ENCODE results near the gene AKAP6.

Gene AKAP6

DNA sequence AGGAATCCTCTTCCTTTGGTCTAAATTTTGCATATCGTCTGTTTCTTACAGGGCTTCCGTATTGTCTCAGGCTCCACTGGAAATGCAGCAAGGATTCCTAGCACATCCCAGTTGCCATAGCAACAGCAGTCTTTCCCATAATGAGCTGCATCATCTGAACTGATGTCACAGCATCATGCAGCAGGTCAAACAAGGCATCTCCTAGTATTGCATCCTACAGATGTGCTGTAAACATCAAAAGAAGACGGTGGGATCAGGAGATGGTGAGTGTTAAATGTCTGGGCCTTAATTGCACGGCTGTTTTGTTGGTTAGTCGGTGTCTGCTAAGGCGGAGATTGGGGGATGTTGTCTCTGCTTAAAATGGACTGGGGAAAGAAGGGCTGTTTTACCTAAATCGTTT is at the start of gene AKAP6:
TSS of gene AKAP6 (plus strand) at position 153 of the 400 bp plus-strand sequence. CDS start 104,196 bp downstream, outside the sequence.
- no peaks in the 10 kb centered on the region for H3K27me3 ChIP-seq (ENCODE audit: control insufficient read depth, insufficient read depth, low read length)
- no peaks in the 10 kb centered on the region for H3K9me3 ChIP-seq (ENCODE audit: control insufficient read depth, insufficient read depth, low read length)
- no peaks in the 10 kb centered on the region for H3K36me3 ChIP-seq (ENCODE audit: control insufficient read depth, insufficient read depth, low read length)
- no peak within 1 kb of the TSS for H3K4me3 ChIP-seq (ENCODE audit: low read depth, low read length)
- no peak within 1 kb of the TSS for H3K9ac ChIP-seq (ENCODE audit: low read depth, low read length)
- H3K4me1 ChIP-seq (ENCODE audit: control insufficient read depth, insufficient read depth, low read length), result peaks cover 2% of the 10 kb centered on the region

GRCh38 chr14:32286602-32287001 is 42.5 kb upstream of the AKAP6 start:
- Histone ChIP-seq H3K9ac (ENCODE audit: low read depth, low read length) (no peak overlapping the region), H3K27me3 (ENCODE audit: control insufficient read depth, insufficient read depth, low read length) (no peaks in the 10 kb centered on the region), H3K4me3 (ENCODE audit: low read depth, low read length) (no peak overlapping the region), H3K36me3 (ENCODE audit: control insufficient read depth, insufficient read depth, low read length) (no peaks in the 10 kb centered on the region), H3K4me1 (ENCODE audit: control insufficient read depth, insufficient read depth, low read length) (no peaks in the 10 kb centered on the region), H3K9me3 (ENCODE audit: control insufficient read depth, insufficient read depth, low read length) (no peaks in the 10 kb centered on the region)

DNA sequence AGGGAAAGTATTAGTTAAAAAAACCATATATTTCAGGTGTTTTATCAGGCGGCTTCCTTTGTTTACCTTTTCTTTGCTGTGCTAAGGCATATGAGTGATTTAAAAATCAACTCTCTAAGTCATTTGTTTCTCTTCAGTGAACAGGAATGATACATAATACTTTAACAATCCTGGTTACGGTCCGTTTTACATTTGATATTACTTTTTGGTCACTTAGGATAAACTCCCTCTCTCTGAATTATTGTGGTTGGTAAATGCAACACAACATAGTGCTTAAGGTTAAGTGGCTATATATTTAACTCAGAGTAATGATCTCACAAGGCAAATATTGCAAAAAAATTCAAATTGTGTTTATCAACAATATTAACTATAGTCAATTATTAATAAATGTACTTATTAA is 32.7 kb upstream of the AKAP6 start:
- Histone ChIP-seq H3K36me3 (ENCODE audit: control insufficient read depth, insufficient read depth, low read length) (no peaks in the 10 kb centered on the region), H3K9ac (ENCODE audit: low read depth, low read length) (no peak overlapping the region), H3K4me3 (ENCODE audit: low read depth, low read length) (no peak overlapping the region), H3K9me3 (ENCODE audit: control insufficient read depth, insufficient read depth, low read length) (no peaks in the 10 kb centered on the region), H3K27me3 (ENCODE audit: control insufficient read depth, insufficient read depth, low read length) (peaks cover 11% of the 10 kb centered on the region), H3K4me1 (ENCODE audit: control insufficient read depth, insufficient read depth, low read length) (no peaks in the 10 kb centered on the region)

DNA sequence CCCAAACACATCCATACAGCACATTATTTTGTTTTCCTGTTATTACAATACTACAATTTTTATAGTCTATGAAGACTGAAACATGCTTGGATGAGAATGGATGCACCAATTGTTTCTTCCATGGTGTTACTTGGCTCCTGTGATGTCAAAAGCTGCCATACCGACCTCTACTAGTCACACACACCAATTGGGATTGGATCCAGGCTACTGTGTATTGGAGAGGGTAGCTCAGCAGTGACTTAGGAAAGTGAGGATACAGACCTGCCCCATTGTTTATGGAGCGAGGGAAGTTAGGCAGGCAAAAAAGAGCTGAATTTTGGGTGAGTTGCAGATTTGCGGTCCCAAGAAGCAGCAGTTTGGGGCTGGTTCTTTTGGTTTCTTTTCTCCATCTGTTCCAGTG is 30.8 kb upstream of the AKAP6 start:
- no peak overlapping the region for H3K4me3 ChIP-seq (ENCODE audit: low read depth, low read length)
- peaks cover 11% of the 10 kb centered on the region for H3K27me3 ChIP-seq (ENCODE audit: control insufficient read depth, insufficient read depth, low read length)
- no peaks in the 10 kb centered on the region for H3K4me1 ChIP-seq (ENCODE audit: control insufficient read depth, insufficient read depth, low read length)
- H3K9ac ChIP-seq (ENCODE audit: low read depth, low read length), result no peak overlapping the region
- H3K9me3 ChIP-seq (ENCODE audit: control insufficient read depth, insufficient read depth, low read length), result no peaks in the 10 kb centered on the region
- no peaks in the 10 kb centered on the region for H3K36me3 ChIP-seq (ENCODE audit: control insufficient read depth, insufficient read depth, low read length)

DNA sequence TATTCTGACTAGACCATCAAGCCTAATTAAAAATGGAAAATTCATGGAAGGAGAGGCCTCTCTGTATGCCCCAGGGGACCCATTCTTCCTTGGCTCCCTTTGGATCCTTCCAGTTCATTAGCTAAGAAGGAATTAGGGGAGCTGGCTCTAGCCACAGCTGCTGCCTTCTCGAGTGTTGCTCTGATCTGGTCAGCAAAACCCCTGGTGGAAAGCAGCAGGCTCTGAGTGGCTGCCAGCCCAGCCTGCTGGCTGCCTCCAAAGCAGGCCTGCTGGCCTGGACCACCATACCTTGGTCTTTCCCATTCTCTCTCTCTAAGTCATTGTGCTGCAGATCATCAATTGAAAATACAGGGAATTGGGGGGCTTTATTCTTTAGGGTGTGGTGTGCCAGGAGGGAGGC is 29.0 kb upstream of the AKAP6 start:
- H3K36me3 ChIP-seq (ENCODE audit: control insufficient read depth, insufficient read depth, low read length), result no peaks in the 10 kb centered on the region
- H3K4me1 ChIP-seq (ENCODE audit: control insufficient read depth, insufficient read depth, low read length), result no peaks in the 10 kb centered on the region
- no peak overlapping the region for H3K4me3 ChIP-seq (ENCODE audit: low read depth, low read length)
- no peaks in the 10 kb centered on the region for H3K9me3 ChIP-seq (ENCODE audit: control insufficient read depth, insufficient read depth, low read length)
- H3K27me3 ChIP-seq (ENCODE audit: control insufficient read depth, insufficient read depth, low read length), result peaks cover 11% of the 10 kb centered on the region
- H3K9ac ChIP-seq (ENCODE audit: low read depth, low read length), result no peak overlapping the region

- no peak overlapping the region for H3K4me3 ChIP-seq (ENCODE audit: low read depth, low read length)
- H3K9me3 ChIP-seq (ENCODE audit: control insufficient read depth, insufficient read depth, low read length), result no peaks in the 10 kb centered on the region
- no peaks in the 10 kb centered on the region for H3K4me1 ChIP-seq (ENCODE audit: control insufficient read depth, insufficient read depth, low read length)
- H3K36me3 ChIP-seq (ENCODE audit: control insufficient read depth, insufficient read depth, low read length), result no peaks in the 10 kb centered on the region
- H3K9ac ChIP-seq (ENCODE audit: low read depth, low read length), result no peak overlapping the region
- peaks cover 6% of the 10 kb centered on the region for H3K27me3 ChIP-seq (ENCODE audit: control insufficient read depth, insufficient read depth, low read length)
Observed at GRCh38 chr14:32303865-32304264, 25.2 kb upstream of the AKAP6 start.

- Histone ChIP-seq H3K36me3 (ENCODE audit: control insufficient read depth, insufficient read depth, low read length) (no peaks in the 10 kb centered on the region), H3K9me3 (ENCODE audit: control insufficient read depth, insufficient read depth, low read length) (no peaks in the 10 kb centered on the region), H3K9ac (ENCODE audit: low read depth, low read length) (no peak overlapping the region), H3K27me3 (ENCODE audit: control insufficient read depth, insufficient read depth, low read length) (peaks cover 2% of the 10 kb centered on the region), H3K4me1 (ENCODE audit: control insufficient read depth, insufficient read depth, low read length) (no peaks in the 10 kb centered on the region), H3K4me3 (ENCODE audit: low read depth, low read length) (no peak overlapping the region)
Observed at GRCh38 chr14:32304296-32304695, 24.8 kb upstream of the AKAP6 start.

DNA sequence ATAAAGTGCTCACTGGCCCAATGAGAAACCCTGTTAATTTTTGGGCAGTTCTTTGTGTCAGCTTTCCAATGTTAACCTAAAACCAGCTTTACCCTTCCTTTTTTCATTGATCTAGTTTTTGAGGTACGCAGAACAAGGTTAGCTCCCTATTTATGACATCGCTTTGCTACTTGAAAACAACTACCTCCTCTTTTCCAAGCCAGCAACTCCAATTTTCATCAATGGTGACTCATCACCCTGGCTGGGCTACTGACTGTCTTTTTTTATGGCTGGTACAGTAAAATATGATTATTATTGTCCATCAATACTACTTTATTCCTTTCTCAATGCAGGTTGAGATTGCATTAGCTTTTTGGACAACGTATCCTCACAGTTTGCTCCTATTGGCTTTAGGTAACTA is 22.5 kb upstream of the AKAP6 start:
- Histone ChIP-seq H3K27me3 (ENCODE audit: control insufficient read depth, insufficient read depth, low read length) (no peaks in the 10 kb centered on the region), H3K9ac (ENCODE audit: low read depth, low read length) (no peak overlapping the region), H3K9me3 (ENCODE audit: control insufficient read depth, insufficient read depth, low read length) (no peaks in the 10 kb centered on the region), H3K4me3 (ENCODE audit: low read depth, low read length) (no peak overlapping the region), H3K36me3 (ENCODE audit: control insufficient read depth, insufficient read depth, low read length) (no peaks in the 10 kb centered on the region), H3K4me1 (ENCODE audit: control insufficient read depth, insufficient read depth, low read length) (no peaks in the 10 kb centered on the region)

DNA sequence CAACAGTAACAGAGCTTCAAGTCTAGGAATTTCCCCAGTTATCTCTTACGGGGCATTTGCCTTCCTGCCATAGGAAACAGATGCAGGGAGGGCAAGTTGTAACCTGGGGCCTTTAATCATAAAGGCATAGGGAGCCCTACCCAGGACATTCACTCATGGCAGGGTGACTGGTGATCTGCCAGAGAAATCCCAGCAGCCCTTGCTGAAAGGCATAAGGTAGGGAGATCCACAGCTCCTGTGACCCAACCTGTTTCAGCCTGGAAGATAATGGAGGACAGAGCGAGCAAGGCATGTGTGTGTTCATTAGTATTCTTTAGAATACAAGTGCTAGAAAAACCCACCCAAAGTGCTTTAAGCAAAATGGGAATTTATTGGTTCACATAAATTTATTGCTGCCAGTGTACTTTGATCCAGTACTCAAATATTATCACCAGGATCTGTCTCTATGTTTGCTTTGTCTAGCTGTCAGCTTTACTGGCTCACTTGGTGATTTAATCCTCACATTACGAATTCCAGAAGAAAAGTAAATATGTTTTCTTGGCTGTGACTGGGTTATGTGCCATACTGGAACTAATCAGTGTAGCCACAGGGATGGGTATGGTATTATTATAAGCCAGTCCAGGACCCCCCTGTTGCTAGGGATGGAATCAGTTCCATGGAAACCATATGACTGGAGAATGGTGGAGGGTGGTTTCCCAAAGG is 21.1 kb upstream of the AKAP6 start:
- no peaks in the 10 kb centered on the region for H3K9me3 ChIP-seq (ENCODE audit: control insufficient read depth, insufficient read depth, low read length)
- H3K27me3 ChIP-seq (ENCODE audit: control insufficient read depth, insufficient read depth, low read length), result no peaks in the 10 kb centered on the region
- H3K4me3 ChIP-seq (ENCODE audit: low read depth, low read length), result no peak overlapping the region
- H3K4me1 ChIP-seq (ENCODE audit: control insufficient read depth, insufficient read depth, low read length), result no peaks in the 10 kb centered on the region
- no peak overlapping the region for H3K9ac ChIP-seq (ENCODE audit: low read depth, low read length)
- no peaks in the 10 kb centered on the region for H3K36me3 ChIP-seq (ENCODE audit: control insufficient read depth, insufficient read depth, low read length)

DNA sequence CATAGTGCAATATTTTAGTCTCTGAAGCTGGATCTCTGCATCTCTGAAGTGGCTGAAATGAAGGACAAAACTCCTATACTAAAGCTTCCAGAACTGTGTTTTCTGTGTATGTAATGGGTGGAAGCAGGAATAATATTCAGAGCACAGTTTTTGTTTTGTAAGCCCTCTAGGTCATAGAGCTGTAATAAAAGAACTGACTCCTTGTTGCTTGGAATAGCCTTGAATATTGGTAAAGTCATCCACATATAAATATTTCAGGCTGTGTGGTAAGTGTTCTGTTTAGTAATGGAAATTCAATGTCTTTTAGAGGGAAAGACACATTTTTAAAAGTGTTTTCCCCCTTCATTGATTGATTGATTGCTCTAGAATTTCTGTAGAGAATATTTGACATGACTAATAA is 18.2 kb upstream of the AKAP6 start:
- Histone ChIP-seq H3K27me3 (ENCODE audit: control insufficient read depth, insufficient read depth, low read length) (no peaks in the 10 kb centered on the region), H3K36me3 (ENCODE audit: control insufficient read depth, insufficient read depth, low read length) (no peaks in the 10 kb centered on the region), H3K9ac (ENCODE audit: low read depth, low read length) (no peak overlapping the region), H3K9me3 (ENCODE audit: control insufficient read depth, insufficient read depth, low read length) (no peaks in the 10 kb centered on the region), H3K4me3 (ENCODE audit: low read depth, low read length) (no peak overlapping the region), H3K4me1 (ENCODE audit: control insufficient read depth, insufficient read depth, low read length) (no peaks in the 10 kb centered on the region)

GRCh38 chr14:32311294-32312009 is 17.6 kb upstream of the AKAP6 start:
- Histone ChIP-seq H3K36me3 (ENCODE audit: control insufficient read depth, insufficient read depth, low read length) (no peaks in the 10 kb centered on the region), H3K9ac (ENCODE audit: low read depth, low read length) (no peak overlapping the region), H3K4me1 (ENCODE audit: control insufficient read depth, insufficient read depth, low read length) (no peaks in the 10 kb centered on the region), H3K9me3 (ENCODE audit: control insufficient read depth, insufficient read depth, low read length) (no peaks in the 10 kb centered on the region), H3K27me3 (ENCODE audit: control insufficient read depth, insufficient read depth, low read length) (no peaks in the 10 kb centered on the region), H3K4me3 (ENCODE audit: low read depth, low read length) (no peak overlapping the region)

- no peaks in the 10 kb centered on the region for H3K36me3 ChIP-seq (ENCODE audit: control insufficient read depth, insufficient read depth, low read length)
- no peak overlapping the region for H3K4me3 ChIP-seq (ENCODE audit: low read depth, low read length)
- H3K9me3 ChIP-seq (ENCODE audit: control insufficient read depth, insufficient read depth, low read length), result no peaks in the 10 kb centered on the region
- H3K27me3 ChIP-seq (ENCODE audit: control insufficient read depth, insufficient read depth, low read length), result no peaks in the 10 kb centered on the region
- H3K4me1 ChIP-seq (ENCODE audit: control insufficient read depth, insufficient read depth, low read length), result no peaks in the 10 kb centered on the region
- H3K9ac ChIP-seq (ENCODE audit: low read depth, low read length), result no peak overlapping the region
Observed at GRCh38 chr14:32312010-32312331, 17.1 kb upstream of the AKAP6 start.

Measured in iPS-15b (cell line).